Transverse colon (tissue), 4 donors: ENCODE data around the gene RNPS1. TPM values are rescaled to one million over a fixed set of nuclear protein-coding genes. Genes with fewer than 3 reads are reported as not detected.

Experiments
- DNase-seq: peaks from one replicate; pipeline ENCODE4 v3.0.0-alpha.2; 2019
- H3K27ac ChIP-seq, 4 donors: fragments of 200-600 bp; sonication (generic); 2 replicates each; pipeline ENCODE4 v1.5.1; 2016 to 2018; ENCODE audit warnings: inconsistent platforms in 4 of 4
- H3K27me3 ChIP-seq: fragments of 200-600 bp; sonication (generic); 2 replicates; pipeline ENCODE4 v1.5.1; 2017; ENCODE audit warnings: inconsistent platforms
- H3K36me3 ChIP-seq, 4 donors: fragments of 200-600 bp; sonication (generic); 2 replicates each; pipeline ENCODE4 v1.5.1; 2017 to 2019; ENCODE audit warnings: inconsistent platforms in 4 of 4
- H3K4me1 ChIP-seq, 4 donors: fragments of 200-600 bp; sonication (generic); 2 replicates each; pipeline ENCODE4 v1.5.1; 2017 to 2020; ENCODE audit warnings: inconsistent platforms in 4 of 4
- H3K4me3 ChIP-seq, 4 donors: fragments of 200-600 bp; sonication (generic); 1 replicate in 1 of 4; 2 replicates in 3 of 4; pipeline versions ENCODE4 v1.5.1 to v1.6.1; 2017 to 2019; ENCODE audit warnings: inconsistent platforms in 4 of 4
- H3K9me3 ChIP-seq, 2 donors: fragments of 200-600 bp; sonication (generic); 2 replicates each; pipeline ENCODE4 v1.5.1; 2017 to 2019; ENCODE audit warnings: inconsistent platforms in 2 of 2
- EP300 ChIP-seq: sonication (generic); formaldehyde crosslinking; IDR thresholded peaks from one replicate; pipeline ENCODE4 v1.6.1; 2017; ENCODE audit warnings: antibody characterized with exemption, low read depth
- POLR2A ChIP-seq: fragments of 450-650 bp; IDR thresholded peaks from one replicate; pipeline ENCODE4 v1.6.1; 2016; ENCODE audit warnings: antibody characterized with exemption, mild to moderate bottlenecking, moderate library complexity
- POLR2AphosphoS5 ChIP-seq, 3 donors: sonication (generic); formaldehyde crosslinking; IDR thresholded peaks; one replicate each; pipeline ENCODE4 v1.6.1; 2016; ENCODE audit warnings: antibody characterized with exemption in 3 of 3
- WGBS, 2 donors: methylation state at CpG; one replicate each; pipeline ENCODE4 v1.1.5; 2018; ENCODE audit warnings: low coverage in 1 of 2; 5-methylcytosine and 5-hydroxymethylcytosine counted together
- in situ Hi-C, 4 donors: fragments of 200-750 bp; cut with MboI; loops; one replicate each; pipeline versions ENCODE4 v1.15.0 to v1.15.1; 2017; ENCODE audit warnings: low sequenced_read_pairs in 3 of 4, low pct_ligation_motif_present in 1 of 4, low pct_unique_long_range_greater_than_20kb in 1 of 4
- intact Hi-C: fragments of 100-400 bp; cut with DNase I; formaldehyde crosslinking; loops from one replicate; pipeline ENCODE4 v1.15.1; 2023; ENCODE audit warnings: low total_unique reads
- total RNA-seq, 4 donors: library from RNA; depleted of rRNA; stranded (reverse); fragments of >200 nt; gene quantifications; one replicate each; pipeline ENCODE4 v1.1.0, GENCODE V29; 2016
- TF ChIP-seq, protein P1 (sequence below), 5 experiments: fragments of 200-600 bp in 3 of 5; fragments of 450-650 bp in 2 of 5; sonication (generic) in 3 of 5; IDR thresholded peaks; 1 replicate in 2 of 5; 2 replicates in 3 of 5; pipeline ENCODE4 v1.5.1; 2016 to 2017; ENCODE audit warnings: antibody characterized with exemption in 5 of 5, inconsistent platforms in 3 of 5, mild to moderate bottlenecking in 2 of 5, moderate library complexity in 1 of 5

Gene RNPS1
- total RNA-seq, 4 donors from 2014 or later, result 110 to 153 (median 126) TPM

GRCh38 chr16:2276368-2277195, 8.7 kb upstream of the RNPS1 start:
- Histone ChIP-seq H3K27ac (no peak overlapping the region), H3K27me3 (no peaks in the 10 kb centered on the region), H3K4me1 (no peaks in the 10 kb centered on the region), H3K9me3 (no peaks in the 10 kb centered on the region), H3K4me3 (no peak overlapping the region), H3K36me3 (no peaks in the 10 kb centered on the region)
- DNase-seq, result no peak
- 71 to 79% methylated on average over 7 to 26 of the region's 26 CpGs for WGBS, 2 donors
- no peak for TF ChIP-seq EP300
- no peak for TF ChIP-seq POLR2A
- no peak for TF ChIP-seq POLR2AphosphoS5 (IDR thresholded peaks at IDR 0.05)
- TF ChIP-seq, protein P1, sequence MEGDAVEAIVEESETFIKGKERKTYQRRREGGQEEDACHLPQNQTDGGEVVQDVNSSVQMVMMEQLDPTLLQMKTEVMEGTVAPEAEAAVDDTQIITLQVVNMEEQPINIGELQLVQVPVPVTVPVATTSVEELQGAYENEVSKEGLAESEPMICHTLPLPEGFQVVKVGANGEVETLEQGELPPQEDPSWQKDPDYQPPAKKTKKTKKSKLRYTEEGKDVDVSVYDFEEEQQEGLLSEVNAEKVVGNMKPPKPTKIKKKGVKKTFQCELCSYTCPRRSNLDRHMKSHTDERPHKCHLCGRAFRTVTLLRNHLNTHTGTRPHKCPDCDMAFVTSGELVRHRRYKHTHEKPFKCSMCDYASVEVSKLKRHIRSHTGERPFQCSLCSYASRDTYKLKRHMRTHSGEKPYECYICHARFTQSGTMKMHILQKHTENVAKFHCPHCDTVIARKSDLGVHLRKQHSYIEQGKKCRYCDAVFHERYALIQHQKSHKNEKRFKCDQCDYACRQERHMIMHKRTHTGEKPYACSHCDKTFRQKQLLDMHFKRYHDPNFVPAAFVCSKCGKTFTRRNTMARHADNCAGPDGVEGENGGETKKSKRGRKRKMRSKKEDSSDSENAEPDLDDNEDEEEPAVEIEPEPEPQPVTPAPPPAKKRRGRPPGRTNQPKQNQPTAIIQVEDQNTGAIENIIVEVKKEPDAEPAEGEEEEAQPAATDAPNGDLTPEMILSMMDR (IDR thresholded peaks at IDR 0.05), result no peak
- intact Hi-C loops (no loop called here), in situ Hi-C loops (no loop called here)

- Histone ChIP-seq H3K27me3 (no peaks in the 10 kb centered on the region), H3K4me1 (peaks cover 0 to 4% (median 0%) of the 10 kb centered on the region in 4 donors), H3K36me3 (no peaks in the 10 kb centered on the region), H3K4me3 (no peak overlapping the region), H3K9me3 (no peaks in the 10 kb centered on the region), H3K27ac (no peak overlapping the region)
- intact Hi-C loops, result no loop called here
- 72% methylated on average over 24 of the region's 30 CpGs; no CpG with 5 or more reads in 1 of the 2 donors for WGBS, 2 donors
- in situ Hi-C loops, result no loop called here
- TF ChIP-seq POLR2AphosphoS5 (IDR thresholded peaks at IDR 0.05) (no peak), POLR2A (no peak), EP300 (no peak)
- TF ChIP-seq, protein P1 (IDR thresholded peaks at IDR 0.05), result no peak
- DNase-seq, result no peak
Observed at GRCh38 chr16:2275476-2276367, 7.8 kb upstream of the RNPS1 start.

DNA sequence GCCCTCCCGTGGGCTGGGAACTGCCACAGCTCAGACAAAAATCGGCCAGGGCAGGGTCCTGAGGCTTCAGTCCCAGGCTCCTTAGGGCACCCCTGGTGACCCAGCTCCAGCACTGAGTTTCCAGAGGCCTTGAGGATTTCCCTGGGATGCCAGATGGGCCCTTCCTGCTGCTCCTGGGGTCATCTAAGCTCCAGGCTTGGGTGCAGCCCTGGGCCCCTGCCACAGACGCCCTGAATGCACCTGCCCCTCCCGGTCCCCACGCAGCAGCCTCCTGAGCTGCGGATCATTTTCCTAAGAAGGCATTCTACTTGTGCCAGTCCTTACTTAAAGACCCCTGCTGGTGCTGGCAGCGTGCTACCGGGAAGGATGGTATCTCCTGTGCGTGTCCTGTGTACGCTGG, 6.0 kb upstream of the RNPS1 start:
- intact Hi-C loops, result no loop called here
- in situ Hi-C loops, result no loop called here

More for the DNA sequence above, 6.0 kb upstream of the RNPS1 start:
- Histone ChIP-seq H3K4me1 (peaks cover 11 to 14% (median 13%) of the 10 kb centered on the region in 4 donors), H3K27ac (no peak overlapping the region), H3K4me3 (no peak overlapping the region), H3K9me3 (no peaks in the 10 kb centered on the region), H3K27me3 (no peaks in the 10 kb centered on the region), H3K36me3 (no peaks in the 10 kb centered on the region)
- no peak for DNase-seq
- no peak for TF ChIP-seq POLR2A
- TF ChIP-seq, protein P1 (IDR thresholded peaks at IDR 0.05), result no peak
- no peak for TF ChIP-seq POLR2AphosphoS5 (IDR thresholded peaks at IDR 0.05)
- TF ChIP-seq EP300, result no peak
- WGBS, 2 donors, result 79% methylated on average over 10 of the region's 10 CpGs; no CpG with 5 or more reads in 1 of the 2 donors
